ENCODE measurements around the gene CRMP1.

GRCh38 chr4:5933996-5934831 lies 41.3 kb upstream of the CRMP1 start:
- TF ChIP-seq CTCF (IDR thresholded peaks at IDR 0.05) = no peak
- TF ChIP-seq POLR2A (IDR thresholded peaks at IDR 0.05) = no peak
